ENCODE data around the gene DNTT.

The DNTT gene

DNA sequence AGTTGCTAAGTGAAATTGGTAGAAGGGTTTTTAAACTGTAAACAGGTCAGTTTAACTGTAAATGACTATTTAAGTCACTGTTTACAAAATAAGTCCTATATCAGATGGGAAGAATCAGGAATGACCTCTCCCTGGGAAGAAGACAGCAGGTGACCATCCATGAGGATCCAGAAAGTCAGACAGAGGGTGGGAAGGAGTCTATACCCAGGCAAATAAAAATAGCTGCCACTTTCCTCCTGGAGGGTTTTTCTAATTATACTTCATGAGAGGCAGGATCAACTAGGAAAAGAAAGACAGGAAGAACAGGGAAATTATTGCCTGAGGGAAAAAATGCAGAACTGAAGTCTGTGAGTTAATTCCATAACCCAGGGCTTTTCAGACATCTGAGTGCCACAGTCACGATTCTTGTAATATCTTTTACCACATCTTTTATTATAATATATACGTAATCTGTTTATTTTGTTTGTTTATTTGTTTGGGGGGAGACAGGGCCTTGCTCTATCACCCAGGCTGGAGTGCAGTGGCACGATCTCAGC, 7.0 kb downstream of the DNTT start:
- no peak for DNase-seq

DNA sequence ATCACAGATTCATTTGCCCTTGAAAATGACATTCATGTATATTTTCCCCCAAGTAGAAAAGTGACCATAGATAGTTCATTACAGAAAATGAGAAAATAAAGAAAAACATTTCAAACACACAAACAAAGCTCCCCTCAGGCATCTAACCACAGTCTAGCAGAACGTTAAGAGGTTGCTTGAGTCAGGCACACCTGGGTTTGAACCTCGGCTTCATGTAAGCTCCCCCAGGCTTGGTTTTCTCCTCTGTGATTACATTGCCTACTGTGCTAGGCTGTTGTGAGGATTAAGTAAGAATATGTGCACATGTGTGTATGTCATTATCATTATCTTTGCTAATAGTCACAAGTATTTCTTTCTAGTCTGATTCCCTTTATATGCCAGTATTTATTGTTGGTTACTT, 9.1 kb downstream of the DNTT start:
- DNase-seq = no peak

DNA sequence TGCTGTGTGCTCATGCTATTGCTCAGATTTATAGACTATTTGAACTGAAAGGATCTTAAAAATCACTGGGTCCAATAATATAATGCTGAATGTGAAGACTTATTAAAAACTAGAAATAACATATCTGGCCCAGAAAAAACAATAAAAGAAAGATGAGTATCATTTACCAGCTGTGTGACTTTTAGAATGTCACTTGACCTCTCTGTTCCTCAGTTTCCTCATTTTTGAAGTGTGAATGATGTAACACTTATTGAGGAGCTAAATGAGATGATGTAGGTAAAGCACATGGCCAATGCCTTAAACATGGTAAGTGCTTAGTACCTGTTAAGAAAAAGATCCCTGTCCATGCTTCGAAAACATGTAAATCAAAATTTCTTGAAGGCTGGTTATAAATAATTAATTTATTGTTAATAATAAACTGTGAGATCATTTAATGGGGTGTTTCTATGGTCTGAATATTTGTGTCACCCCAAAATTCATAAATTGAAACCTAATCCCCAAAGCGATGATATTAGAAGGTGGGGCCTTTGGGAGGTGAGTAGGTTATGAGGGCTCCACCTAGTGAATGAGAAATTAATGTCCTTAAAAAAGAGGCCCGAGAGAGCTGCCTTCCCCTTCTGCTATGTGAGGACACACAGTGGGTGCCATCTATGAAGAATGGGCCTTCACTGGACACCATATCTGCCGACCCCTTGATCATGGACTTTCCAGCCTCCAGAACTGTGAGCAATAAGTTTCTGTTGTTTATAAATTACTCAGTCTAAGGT, 13.0 kb downstream of the DNTT start:
- no peak for DNase-seq

DNA sequence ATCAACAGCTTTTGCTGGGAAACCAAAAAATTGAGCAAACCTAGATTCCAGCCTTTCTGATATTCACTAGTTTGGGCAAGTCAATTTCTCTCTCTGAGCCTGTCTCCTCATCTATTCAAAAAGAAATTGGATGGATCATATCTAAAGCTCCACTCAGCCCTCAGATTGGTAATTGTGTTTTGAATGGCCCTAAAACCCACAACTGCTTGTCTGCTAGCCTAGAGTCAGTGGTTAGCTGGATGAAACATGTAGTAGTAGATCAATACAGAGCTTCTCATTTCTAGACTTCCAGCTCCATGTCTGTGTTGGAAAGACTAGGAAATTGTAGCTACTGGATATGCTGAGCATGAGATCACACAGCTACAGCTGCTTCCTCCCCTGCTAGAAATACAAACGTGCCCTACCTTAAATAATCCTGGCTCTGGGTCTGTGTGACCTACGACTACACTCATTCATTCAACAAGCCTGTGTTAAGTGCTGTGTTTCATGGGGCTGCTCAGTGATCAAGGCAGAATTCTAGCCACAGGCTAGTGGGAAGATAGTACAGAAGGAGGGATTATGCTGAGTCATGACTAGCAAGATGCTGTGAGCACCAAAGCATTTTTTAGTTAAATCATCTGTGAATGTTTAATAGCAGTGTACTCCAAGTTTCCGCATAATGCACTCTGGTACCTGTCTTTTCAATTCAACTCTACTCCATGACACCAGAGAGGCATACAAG, 15.7 kb downstream of the DNTT start:
- DNase-seq = no peak

DNA sequence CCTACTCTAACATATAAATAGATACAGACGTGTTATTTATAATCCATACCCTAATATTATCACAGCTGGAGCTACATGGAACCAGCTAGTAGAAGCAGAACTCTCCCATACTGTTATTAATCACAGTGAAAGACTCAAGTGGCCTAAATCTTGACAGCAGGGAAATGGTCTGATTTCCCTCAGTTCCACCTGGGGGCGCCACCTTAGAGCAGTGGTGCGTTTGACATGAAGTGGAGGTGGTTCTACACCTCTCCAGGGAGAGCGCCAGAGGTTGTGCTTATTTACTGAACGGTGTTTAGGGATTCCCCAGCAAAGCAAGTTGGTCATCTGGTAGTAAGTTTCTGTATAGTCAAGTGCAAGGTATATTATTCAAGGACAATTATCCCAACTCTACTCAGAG, 17.6 kb downstream of the DNTT start:
- DNase-seq = no peak

DNA sequence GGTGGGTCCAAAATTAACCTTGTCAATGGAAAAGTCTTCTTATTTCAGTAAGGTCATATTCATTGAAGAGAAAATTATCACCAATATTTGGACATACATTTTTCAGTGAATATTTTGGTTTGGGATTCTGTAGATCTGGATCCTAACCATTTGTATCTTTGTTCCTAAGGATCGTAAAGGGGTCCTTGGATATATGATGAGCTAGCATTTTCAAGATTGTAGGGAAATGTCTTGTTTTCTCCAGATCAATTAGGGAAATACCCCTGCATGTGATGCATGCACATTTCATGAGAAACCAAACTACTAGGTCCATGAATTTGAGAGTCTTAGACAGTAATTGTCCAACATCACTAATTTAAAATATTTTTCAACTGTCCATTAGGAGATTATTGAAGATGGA, 18.0 kb downstream of the DNTT start:
- no peak for DNase-seq

DNA sequence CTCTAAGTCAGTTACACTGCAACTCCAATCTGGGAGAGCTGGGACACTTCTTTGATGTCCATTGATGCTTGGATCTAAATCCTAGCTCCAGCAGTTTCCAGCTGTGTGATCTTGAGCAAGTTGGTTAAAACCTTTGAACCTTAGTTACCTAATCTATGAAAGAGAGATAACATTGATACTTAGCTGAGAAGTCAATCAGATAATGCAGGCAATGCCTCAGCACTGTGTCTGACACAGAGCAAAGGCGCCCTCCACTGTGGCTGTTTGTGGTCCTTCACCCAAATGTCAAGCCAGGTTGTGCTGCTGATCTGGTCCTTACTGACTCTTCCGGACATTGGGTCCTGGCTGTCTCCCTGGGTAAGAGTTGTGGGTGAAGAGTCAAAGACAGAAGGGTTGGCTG, 20.2 kb downstream of the DNTT start:
- no peak for DNase-seq

DNA sequence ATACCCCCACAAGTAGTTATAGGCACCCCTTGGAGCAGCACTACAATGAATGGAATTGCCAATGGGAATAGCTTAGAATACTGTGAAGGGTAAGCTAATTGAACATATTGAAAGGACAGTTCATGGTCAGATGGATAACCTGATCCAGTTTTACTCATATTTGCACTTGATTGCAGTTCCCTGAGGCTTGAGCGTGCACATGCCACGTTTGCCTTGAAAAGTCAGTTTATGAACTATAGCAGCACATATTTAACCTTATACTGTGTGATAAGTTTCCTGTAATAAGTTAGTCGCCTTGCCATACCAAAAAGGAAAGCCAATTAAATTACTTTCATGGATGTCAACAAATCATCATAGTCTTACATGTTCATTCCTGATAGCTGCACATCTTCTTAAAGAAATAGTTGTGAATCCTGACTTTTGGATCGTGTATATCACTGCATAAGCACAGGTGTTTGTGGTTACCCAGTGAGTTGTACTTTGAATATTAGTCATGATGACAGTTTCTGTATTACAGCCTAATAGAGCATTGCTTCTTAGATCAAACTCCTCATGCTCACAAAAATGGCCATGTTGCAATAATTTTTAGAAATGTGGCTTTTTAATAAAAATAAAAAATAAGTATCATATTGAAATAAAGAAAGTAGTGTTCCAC, 21.6 kb downstream of the DNTT start:
- DNase-seq = no peak

DNA sequence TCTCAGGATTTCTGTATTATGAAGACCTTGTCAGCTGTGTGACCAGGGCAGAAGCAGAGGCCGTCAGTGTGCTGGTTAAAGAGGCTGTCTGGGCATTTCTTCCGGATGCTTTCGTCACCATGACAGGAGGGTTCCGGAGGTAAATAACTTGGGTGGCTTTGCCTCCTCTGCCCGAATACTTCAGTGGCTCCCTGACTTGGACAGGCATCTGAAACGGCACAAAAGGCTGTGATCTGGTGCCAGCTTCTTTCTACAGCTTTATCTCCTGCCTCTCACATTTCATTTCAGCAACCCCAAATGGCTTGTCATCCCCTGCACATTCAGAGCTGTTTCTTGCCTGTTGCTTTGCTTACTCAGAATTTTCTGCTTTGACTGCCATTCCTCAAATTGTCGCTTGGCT, 23.2 kb downstream of the DNTT start:
- no peak for DNase-seq

DNA sequence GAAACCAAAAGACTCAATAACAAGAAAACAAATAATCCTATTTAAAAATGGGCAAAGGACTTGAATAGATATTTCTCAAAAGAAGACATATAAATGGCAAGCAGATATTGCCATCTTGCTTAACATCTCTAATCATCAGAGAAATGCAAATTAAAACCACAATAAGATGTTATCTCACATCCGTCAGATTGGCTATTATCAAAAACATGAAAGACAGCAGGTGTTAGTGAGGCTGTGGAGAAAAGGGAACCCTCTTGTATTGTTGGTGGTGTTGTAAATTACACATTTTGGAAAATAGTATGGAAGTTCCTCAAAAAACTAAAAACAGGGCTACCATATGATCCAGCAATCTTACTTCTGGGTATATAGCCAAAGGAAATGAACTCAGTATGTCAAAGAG, 28.9 kb downstream of the DNTT start:
- no peak for DNase-seq

DNA sequence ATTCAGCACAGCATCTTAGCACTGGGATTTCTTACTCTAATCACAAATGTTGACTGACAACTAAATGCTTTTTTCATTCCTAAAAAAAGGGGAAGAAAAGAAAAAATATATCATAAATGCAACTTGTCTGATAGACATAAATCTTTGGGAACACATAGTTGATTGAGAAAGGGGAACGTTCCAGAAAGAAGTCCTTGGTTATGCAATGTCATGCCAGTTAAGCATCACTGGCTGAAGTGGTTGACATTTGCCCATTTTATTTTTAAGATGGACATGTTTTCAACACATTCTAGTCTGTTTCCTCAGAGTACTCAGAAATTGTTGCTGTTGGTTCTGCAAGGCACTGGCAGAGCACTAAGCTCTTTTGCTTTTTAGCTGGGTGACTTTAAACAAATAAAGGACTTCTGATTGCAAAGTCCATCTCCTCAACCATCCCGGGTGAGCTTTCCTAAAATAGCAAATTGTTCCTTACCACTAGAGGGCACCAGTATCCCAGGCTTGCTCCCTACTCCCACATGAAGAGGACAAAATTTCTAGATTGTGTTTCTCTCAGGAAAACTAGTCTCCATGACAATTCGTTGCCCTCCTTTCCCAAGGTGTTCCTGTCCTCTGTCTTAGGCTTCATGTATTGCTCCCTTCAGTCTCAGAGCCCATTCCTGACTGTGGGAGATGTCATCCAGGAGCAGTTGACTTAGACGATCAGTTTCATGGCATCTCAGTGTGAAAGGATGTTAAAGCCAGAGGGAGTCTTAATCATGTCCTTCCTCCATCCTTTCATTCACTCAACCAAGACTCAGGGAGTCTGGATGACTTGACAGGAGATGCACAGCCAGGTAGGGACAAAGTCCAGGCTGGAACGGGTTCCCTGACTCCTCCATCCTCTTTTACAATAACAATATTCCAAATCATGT, 30.6 kb downstream of the DNTT start:
- no peak for DNase-seq

DNA sequence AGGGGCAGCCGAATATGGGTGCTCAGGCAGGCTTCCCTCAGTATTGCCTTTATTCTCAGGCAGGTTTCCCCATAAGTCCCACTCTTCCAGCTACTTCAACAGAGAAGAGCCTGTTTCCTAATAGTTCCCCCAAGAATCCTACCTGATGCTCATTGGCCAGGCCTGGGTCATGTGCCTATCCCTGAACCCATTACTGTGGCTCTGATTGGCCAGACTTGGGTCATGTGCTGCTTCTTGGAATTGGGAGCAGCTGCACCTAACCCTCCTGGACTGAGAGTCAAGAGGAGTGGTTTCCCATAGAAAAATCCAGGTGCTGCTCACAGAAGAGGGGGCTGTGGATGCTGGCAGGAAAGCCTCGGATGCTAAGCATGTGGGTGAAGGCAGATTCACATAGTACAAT, 32.9 kb downstream of the DNTT start:
- no peak for DNase-seq

DNA sequence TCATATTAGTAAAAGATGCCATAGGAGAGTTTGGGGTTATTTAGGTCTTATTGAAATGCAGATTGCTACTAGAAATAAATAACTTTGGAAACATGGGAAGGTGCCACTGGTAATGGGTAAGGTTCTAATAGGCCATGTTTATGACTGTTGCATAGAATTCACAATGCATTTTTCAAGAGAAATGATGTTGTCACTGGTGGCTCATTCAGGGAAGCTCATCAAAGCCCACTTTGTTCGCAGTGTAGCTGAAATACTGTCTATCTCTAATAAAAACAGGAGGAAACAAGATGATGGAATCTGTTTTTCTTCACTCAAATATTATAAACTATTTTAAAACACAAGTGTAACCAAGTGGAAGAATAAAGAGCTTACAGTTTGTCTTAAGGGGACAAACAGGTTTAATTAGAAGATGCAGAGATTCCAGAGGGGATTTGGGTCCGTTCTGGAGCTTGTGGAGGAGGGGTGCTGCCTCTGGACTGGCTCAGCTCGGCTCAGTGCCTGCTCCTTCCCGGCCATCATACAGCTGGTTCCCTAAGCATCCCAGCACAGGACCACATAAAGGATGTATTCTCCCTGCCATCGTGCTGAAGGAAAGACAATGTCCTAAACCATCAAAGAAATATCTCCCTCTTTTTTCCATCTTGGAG, 34.2 kb downstream of the DNTT start:
- DNase-seq = no peak

DNA sequence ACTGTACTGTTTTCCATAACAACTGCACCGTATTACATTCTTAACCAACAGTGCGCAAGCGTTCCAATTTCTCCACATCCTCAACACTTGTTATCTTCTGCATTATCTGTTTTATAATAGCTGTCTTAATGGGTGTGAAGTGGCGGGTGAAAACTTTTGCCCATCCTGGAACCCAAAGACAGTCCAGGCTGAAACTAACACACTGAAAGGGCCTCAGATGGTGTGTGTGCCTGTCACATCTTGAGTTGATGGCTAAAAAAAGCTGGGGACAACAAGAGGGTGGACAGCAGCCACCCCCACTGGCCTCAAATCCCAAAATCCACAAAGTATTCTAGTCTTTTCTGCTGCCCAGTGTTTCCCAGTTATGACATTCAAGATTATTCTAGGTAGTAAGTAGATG, 35.1 kb downstream of the DNTT start:
- no peak for DNase-seq

DNA sequence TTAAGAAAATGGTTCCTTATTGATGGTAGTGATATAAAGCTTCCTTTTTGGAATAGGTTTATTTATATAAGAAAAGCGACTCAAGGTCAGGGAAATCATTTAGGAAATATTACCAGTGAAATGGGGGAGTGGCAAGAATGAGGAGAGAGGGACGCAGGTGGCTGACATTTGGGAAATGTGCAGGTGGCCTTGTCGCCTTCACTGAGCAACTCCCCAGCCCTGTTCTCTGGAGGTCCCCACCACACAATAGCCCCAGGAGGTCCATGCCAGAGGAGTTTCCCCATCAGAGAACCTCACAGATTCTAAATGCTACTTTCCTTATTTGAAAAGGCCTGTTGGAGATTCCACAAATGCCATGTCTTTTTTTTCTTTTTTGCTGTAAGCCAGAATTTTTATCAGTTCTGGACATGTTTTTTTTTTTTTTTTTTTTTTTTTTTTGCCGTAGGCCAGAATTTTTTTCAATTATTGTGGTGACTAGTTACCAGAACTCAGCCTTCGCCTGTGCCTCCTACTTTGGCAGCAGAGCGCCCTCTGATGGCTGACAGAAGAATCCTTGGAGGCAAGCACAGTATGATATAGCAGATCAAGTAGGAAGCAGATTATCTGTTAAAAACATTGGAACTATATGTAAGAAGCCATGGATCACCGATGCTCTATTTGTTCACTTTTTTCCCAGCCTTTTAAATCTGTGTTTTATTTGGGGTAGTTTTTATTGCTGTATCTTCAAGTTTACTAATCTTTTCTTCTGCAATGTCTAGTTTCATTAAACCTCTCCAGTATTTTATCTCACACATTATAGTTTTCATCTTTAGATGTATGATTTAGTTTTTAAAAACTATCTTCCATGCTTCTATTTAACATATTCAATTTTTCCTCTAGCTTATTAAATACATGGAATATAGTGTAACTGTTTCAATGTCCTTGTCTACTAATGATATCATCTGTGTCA, 36.0 kb downstream of the DNTT start:
- DNase-seq = peak; percentile 30

DNA sequence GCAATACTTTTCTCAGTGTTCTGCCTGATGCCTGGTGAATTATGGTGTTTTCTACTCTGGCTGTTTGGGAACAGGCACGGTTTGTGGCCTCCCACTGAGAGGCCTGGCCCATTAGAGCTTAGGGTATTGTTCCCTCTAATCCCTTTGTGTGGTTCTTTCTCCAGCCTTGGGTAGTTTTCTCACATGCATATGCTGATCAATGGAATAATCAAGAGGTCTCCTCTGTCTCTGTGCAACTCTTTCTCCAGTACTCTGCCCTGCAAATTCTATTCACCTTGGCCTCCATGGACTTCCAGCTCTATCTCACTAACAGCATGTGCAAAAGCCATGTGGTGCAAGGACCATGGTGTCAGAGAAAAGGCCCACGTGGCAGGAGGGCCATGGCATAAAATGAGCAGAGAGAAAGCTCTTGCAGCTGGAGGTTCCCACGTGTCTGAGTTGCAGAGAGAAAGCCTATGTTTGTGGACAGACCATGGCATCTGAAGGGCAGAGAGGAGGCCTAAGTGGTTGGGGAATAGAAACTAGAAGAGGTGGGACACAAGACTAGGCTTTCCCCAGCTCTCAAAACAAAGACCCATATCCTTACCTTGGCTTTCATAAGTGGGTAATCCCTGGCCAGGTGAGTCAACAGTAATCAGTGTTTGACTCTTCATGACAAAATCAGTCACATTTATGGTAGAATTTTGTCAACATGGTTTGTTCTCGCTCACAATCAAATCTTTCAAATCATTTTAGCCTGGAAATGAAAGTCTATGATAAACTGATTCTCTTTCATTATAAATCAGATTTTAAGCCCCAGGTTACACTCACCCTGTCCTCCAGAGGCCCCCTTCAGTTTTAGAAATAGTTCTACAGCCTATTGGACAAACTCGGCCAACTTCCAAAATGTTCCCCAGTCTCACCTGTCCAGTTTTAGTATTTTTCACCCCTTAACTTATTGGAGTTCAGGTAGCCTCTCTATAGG, 37.3 kb downstream of the DNTT start:
- DNase-seq = no peak

DNA sequence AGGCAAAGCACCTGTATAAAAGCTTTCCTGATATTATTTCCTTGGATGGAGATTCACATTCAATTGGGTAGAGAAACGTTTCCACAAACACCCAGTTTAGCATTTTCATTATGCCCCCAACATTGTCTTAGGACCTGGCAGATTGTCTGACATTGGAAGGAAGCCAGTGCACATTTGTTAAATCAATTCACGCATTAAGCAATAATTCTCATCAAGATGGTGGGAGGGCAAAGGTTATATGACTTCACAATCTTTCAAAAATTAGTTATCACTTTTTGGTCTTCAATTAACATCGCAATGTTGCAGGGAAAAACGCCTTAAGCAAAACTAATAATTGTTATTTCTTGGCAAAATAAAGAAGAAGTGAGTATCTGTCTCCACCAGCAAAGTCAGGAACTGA, 38.2 kb downstream of the DNTT start:
- no peak for DNase-seq

DNA sequence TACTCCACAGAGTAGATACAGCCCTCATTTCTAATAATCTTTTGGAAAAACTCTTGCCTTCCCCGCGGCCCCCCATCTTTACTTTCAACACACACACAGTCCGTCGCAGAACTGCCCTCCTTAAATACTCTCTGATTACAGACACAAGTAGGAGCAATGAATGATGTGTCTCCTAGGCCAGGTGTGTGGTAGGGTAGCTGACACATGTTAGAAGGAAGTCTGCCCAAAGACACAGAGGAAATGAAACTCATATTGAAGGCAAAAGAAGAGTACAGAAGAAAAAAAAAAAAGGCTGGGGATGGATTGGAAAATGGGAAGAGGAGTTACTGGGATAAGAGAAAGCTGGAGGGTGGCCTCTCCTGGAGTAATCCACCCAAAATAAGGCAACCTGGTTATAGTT, 39.9 kb downstream of the DNTT start:
- DNase-seq = no peak

DNA sequence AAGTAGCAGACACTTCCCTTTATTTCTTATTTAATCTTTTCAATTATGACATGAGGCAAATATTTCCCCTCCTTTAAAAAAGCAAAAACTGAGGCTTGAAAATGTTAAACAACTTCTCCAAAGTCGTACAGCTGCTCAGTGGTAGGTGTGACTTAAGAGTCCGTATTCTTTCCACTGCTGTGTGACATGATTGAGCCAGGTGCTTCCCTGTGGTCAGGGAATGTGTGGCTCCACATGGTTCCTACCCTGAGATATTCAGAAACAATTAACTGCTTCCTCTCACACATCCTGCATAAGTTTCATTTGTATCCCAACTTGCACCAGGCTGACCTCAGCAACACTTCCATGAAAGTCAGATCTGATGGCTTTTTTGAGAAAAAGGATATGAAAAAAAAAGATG, 41.0 kb downstream of the DNTT start:
- DNase-seq = no peak

DNA sequence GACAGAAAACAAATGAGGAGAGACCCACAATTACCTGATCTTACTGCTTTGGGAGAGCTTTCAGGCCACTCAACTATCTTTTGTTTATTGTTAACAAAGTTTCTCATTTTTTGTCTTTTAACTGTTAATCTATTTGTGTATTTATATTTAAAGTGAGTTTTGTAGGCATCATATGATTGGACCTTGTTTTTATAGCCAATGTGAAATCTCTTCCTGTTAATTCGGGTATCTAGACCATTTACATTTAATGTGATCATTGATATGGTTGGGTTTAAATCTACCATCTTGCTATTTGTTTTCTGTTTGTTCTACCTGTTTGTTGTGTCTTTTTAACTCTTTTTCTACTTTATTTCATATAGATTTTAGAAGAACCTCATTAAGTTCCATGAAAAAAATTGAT, 42.1 kb downstream of the DNTT start:
- no peak for DNase-seq

Data from T-helper 9 cell (primary cell).